Mononuclear cell (primary cell): ENCODE measurements around the gene MAML1. TPM values are rescaled to one million over a fixed set of nuclear protein-coding genes. Genes with fewer than 3 reads are reported as not detected.

Experiments used
- H3K27me3 ChIP-seq: 2 replicates; pipeline ENCODE4 v1.6.0; 2011; ENCODE audit warnings: low read length, control low read depth; ENCODE audit not compliant: insufficient read depth
- H3K4me1 ChIP-seq: 2 replicates; pipeline ENCODE4 v1.5.1; 2011; ENCODE audit warnings: mild to moderate bottlenecking, low read length, control low read depth; ENCODE audit not compliant: insufficient read depth
- H3K4me3 ChIP-seq: 2 replicates; pipeline ENCODE4 v1.5.1; 2011; ENCODE audit warnings: mild to moderate bottlenecking, low read length, moderate library complexity
- H3K9me3 ChIP-seq: 2 replicates; pipeline ENCODE4 v1.5.1; 2011; ENCODE audit warnings: low read depth, mild to moderate bottlenecking, control low read depth, low read length
- total RNA-seq: library from RNA; depleted of rRNA; stranded (reverse); fragments of >200 nt; gene quantifications from one replicate; pipeline ENCODE4 v1.2.3, GENCODE V29; 2012

MAML1 gene
- total RNA-seq, 1 donor, result 14.0 TPM

DNA sequence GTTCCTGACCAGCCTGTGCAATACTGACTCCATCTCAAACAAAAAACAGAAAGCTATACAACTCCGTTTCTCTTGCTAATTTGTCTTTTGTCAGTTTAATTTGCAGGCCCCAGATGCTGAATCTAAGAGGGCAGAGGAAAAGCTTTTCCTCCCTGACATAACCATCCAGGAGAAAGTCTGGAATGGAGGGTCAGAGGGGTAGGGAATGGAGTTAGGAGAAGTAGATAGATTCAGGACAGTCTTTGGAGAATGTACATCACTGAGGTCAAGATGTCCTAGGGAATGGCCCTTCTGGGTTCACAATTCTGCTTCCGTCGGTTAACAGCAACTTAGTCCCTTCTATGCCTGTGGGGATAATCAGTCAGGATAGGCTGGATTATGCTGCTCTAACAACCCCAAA is 81.5 kb downstream of the MAML1 start:
- no peaks in the 10 kb centered on the region for H3K27me3 ChIP-seq
- H3K4me3 ChIP-seq, result no peak overlapping the region
- H3K9me3 ChIP-seq, result no peaks in the 10 kb centered on the region
- H3K4me1 ChIP-seq, result peaks cover 25% of the 10 kb centered on the region

DNA sequence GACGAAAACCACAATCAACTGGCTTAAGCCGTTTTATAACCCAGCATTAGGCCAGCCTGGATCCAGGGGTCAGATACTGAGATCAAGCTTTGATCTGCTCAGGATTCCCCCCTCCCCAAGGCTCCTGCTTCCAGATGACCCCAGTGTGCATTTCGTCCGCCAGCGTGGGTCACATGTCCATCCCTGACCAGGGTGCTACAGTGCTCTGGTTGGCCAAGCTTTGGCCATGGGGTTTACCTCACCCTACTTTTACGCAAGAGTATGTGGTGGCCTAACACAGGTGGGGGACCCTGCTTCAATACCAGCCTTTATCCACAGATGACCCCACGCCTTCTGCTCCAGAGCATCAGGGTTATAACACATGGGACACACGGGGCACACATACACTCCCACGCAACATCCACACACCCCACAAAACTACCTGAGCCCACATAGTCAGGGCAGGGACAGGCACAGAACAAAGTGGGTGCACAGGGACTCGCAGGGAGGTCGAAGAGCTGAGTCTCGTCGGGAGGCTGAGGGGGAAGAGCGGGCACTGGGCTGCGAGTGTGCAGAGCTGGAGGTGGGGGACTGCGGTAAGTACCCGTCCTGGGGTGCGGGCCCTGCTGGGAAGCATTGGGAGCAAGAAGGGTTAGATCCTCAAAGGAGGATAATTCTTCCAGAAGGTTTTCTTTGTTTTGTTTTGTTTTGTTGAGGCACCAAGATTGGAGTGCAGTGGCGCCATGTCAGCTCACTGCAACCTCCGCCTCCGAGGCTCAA is 83.0 kb downstream of the MAML1 start:
- H3K4me1 ChIP-seq, result peaks cover 40% of the 10 kb centered on the region
- H3K9me3 ChIP-seq, result no peaks in the 10 kb centered on the region
- no peak overlapping the region for H3K4me3 ChIP-seq
- no peaks in the 10 kb centered on the region for H3K27me3 ChIP-seq

DNA sequence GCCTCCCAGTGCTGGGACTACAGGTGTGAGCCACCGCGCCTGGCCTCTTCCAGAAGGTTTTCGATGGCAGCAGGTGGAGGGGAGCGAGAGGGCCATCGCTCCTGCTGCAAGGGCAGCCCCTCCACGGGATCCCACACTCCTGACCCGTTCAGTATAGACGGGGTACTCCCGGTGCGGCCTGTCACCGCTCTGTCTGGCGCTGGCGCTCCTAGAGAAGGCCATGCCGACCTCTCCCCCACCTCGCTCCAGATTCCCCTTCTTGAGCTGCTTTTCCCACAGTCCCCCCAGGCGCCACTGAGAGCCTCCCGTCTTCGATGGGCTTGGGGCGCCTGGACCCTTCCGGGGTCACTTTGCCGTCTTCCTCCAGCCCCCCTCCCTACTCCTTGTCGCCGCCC is 83.8 kb downstream of the MAML1 start:
- no peaks in the 10 kb centered on the region for H3K9me3 ChIP-seq
- no peak overlapping the region for H3K4me3 ChIP-seq
- no peaks in the 10 kb centered on the region for H3K27me3 ChIP-seq
- peaks cover 40% of the 10 kb centered on the region for H3K4me1 ChIP-seq

DNA sequence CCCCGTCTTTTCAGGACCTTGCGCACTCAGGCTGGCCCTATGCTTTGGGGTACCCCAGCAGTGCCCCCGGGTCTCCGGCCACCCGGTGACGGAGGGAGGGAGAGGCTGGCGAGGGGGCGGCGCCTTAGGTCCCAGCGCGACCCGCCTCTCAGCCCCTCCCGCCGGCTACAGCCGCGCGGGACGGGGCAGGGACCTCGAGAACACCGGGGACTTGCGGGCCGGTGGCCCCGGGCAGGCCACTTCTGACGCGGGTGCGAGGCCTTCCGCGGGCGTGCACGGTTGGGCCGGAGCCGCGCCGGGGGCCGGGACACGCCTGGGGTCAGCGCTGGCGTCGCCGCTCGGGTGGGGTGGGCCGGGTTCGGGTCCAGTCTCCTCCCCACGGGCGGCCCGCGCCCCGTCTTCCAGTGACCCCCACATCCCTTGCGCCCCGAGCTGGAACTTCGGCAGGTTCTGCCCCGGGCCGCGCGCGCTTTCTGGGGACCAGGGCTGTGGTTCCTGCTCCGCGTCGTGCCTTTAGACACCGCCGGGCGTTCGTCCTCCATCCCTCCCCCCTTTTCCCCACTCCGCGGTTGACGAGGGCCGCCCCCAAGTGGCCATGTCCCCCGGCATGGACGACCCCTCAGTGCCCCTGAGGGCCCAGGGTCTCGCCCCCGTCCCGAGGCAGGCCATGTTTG is 84.3 kb downstream of the MAML1 start:
- no peaks in the 10 kb centered on the region for H3K27me3 ChIP-seq
- H3K9me3 ChIP-seq, result no peaks in the 10 kb centered on the region
- peak overlapping the region; percentile 13 for H3K4me3 ChIP-seq
- peaks cover 44% of the 10 kb centered on the region for H3K4me1 ChIP-seq

DNA sequence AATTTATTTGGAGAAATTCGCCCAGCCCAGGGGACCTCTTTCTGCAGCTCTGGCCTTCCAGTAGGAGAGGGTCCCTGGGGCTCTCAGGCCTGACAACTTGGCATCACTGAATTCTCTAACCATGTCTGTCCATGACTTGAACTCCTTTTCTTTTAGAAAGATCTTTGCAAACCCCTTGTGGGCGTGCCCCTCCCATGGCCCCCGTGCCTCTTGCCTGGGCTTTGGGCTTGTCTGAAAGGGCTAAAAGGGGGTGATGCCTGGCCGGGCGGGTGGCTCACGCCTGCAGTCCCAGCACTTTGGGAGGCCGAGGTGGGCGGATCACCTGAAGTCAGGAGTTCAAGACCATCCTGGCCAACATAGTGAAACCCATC is 84.8 kb downstream of the MAML1 start:
- Histone ChIP-seq H3K27me3 (no peaks in the 10 kb centered on the region), H3K4me3 (no peak overlapping the region), H3K4me1 (peaks cover 49% of the 10 kb centered on the region), H3K9me3 (no peaks in the 10 kb centered on the region)

DNA sequence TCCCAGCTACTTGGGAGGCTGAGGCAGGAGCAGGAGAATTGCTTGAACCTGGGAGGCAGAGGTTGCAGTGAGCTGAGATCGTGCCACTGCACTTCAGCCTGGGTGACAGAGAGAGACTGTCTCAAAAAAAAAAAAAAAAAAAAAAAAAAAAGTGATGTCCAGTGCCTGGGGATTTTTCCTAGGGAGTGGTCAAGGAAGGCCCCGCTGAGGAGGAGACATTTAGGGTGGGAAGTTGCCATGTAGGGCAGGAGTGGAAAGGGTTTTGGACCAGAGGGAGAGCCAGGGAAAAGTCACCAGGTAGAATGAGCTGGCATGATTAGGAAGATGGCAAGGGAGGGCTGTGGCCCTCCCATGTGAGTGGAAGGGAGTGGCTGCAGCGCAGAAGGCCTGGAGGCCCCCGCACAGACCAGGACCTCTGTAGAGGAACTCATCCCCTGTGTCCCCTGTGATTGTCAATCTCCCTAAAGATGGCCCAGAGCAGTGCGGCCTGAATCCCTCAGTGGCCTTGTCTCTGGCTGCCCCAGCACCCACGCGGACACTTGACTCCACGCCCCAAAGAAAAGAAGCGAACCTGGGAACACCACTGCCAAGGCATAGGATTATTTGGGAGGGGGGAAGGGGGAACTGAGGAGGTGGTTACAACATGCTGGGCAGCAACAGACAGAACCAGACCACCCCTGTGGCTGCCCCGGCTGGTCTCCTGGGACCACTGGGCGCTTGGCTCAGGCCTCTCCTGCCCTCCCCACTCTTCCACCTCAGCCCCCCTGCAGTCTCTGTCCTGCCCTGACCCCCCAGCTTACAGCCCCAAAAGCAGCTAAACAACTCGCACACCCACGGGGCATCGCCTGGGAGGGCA is 85.5 kb downstream of the MAML1 start:
- Histone ChIP-seq H3K4me1 (peaks cover 56% of the 10 kb centered on the region), H3K9me3 (no peaks in the 10 kb centered on the region), H3K27me3 (no peaks in the 10 kb centered on the region), H3K4me3 (peak overlapping the region; percentile 12)

DNA sequence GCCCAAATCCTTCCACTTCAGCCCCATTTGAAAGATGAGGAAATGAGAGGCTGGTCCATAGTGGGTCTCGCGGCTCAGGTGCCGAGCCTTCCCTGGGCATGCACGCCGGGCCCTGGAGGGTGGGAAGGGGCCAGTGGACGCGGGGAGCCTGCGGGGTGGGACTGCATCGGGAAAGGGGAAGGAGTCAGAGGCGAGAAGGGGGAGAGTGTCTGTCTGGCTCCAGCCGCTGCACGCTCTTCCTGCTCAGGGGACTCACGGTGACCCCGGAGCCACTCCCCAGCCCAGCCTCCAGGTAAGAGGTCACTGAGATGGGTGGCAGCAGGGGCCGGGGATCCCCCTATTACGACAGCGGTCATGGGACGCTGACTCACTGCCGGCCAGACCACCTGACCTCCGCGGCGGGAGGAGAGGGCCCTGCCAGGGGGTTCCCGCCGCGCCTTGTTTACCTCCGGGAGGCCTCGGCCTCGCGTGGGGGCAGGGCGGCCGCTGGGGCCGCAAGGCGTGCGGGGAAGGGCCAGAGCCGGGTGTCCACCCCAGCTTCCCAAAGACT is 86.2 kb downstream of the MAML1 start:
- H3K9me3 ChIP-seq, result no peaks in the 10 kb centered on the region
- peaks cover 57% of the 10 kb centered on the region for H3K4me1 ChIP-seq
- peak overlapping the region; percentile 12 for H3K4me3 ChIP-seq
- H3K27me3 ChIP-seq, result no peaks in the 10 kb centered on the region

DNA sequence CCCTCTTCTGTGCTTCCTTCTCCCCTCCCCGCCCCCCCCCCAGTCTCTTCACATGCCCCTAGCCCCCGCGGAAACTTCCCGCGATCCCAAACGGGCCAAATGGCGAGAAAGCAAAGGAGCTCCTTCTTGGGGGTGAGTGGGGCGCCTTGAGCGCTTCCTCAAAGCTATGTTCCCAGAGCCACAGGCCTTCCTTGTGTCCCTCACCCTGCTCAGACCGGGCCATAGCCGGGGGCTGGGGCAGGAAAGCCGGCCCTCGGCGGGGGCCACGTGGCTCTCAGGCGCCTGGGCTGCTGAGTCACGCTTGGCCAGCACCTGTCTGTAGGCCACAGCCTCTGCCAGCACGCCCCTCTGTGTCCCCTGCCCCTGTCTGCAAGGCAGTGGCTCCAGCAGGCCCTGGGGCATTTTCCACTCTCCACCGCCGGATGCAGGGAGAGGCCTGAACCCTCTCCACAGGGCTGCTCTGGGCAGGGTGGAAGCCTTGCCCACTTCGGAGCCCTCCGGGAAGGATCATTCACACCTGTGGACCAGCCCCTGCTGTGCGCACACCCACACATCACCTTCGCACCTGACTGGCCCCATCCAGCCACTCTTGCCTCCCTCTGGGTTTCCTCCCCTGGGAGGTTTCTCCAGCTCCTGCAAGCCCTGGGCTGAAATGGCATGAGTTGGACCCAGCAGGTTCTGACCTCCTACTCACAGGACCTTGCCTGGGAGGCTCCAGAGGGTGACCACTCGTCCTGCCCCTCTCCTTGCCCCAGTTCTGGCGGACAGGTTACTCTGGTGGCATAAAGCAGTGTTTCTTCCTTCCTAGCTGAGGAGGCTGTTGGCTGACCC is 86.9 kb downstream of the MAML1 start:
- no peaks in the 10 kb centered on the region for H3K9me3 ChIP-seq
- H3K27me3 ChIP-seq, result no peaks in the 10 kb centered on the region
- peak overlapping the region; percentile 12 for H3K4me3 ChIP-seq
- H3K4me1 ChIP-seq, result peaks cover 57% of the 10 kb centered on the region

DNA sequence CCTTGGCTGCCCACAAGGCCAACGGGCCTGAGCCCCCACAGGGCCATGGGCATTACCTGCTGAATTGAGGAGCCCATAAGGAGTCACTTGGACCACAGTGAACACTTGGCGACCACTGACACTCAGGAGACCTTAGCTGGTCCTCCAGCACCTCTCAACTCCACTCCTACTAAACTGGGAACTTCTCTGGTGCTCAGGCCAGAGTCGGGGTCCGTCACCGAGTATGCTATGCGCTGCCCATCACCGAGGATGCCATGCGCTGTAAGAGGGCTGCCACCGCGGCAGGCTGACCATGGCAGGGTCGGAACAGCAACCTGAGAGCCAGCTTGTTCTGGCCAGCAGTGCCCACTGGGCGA is 87.5 kb downstream of the MAML1 start:
- peaks cover 57% of the 10 kb centered on the region for H3K4me1 ChIP-seq
- peak overlapping the region; percentile 96 for H3K4me3 ChIP-seq

DNA sequence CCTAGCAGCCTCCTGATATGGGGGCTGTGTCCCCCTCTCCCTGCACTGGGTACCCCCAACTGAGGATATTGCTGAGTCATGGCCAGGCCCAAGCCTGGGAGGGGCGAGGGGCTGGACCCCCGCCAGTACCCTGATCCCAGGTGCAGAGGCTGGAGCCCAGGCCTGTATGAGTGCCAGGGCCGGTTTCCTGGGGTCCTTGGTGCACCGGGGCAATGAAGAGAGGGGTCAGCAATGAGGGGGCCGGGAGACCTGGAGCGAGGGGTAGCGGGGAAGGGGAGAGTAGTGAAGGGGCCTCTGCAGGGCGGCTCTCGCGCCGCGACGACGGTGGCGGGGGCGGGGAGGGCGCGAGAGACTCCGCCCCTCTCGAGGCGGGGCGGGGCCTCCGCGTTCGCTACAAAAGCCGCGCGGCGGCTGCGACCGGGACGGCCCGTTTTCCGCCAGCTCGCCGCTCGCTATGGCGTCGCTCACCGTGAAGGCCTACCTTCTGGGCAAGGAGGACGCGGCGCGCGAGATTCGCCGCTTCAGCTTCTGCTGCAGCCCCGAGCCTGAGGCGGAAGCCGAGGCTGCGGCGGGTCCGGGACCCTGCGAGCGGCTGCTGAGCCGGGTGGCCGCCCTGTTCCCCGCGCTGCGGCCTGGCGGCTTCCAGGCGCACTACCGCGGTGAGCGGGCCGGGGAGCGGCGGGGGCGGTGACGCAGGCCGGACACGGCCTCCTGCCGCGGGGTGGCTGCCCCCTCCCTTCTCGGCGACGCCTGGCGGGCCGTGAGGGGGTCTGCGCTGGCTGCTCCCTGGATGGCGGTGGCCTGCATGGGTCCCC is 88.1 kb downstream of the MAML1 start, which contains the start of gene SQSTM1:
Gene SQSTM1 (plus strand): TSS at position 423 of the 815 bp plus-strand sequence. CDS start 32 bp downstream, at position 455.
- no peaks in the 10 kb centered on the region for H3K27me3 ChIP-seq
- H3K4me3 ChIP-seq, result peak within 1 kb of the TSS; percentile 96
- peaks cover 57% of the 10 kb centered on the region for H3K4me1 ChIP-seq
- no peaks in the 10 kb centered on the region for H3K9me3 ChIP-seq

More for the DNA sequence above, 87.5 kb downstream of the MAML1 start:
- no peaks in the 10 kb centered on the region for H3K27me3 ChIP-seq
- H3K9me3 ChIP-seq, result no peaks in the 10 kb centered on the region

DNA sequence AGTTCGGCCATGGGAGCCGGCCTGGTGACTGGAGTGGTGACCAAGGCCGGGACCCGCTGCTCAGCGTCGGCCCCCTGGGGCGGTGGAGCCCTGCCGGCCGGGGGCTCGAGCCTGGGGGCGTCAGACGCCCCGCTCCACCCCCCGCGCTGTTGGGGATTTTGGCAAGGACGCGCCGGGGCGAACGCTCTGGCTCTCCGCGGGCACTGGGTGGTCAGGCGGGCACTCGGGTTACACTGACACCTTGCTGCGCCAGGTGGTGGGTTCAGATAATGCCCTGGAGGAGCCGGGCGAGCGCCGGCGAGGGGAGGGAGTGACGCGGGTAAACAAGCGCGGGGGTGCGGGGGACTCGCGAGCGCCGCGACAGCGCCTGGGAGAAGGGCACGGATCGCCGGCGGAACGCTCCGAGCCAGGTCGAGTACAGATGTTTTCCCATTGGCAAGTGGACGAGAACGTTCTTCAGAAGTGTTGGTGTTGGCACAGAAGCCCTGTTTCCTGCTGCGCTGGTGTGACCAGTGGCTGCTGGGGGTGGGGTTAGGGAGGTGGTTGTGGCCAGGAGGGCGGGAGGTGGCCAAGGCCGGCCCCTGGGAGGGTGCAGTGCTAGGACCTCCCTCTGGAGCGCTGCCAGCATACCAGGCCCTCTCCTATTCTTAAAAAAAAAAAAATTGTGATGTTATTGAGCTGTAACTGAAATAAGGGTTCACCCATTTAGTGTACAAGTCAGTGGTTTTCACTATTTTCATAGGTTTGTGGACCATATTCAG is 88.9 kb downstream of the MAML1 start:
- no peaks in the 10 kb centered on the region for H3K9me3 ChIP-seq
- H3K4me3 ChIP-seq, result peak overlapping the region; percentile 96
- H3K4me1 ChIP-seq, result peaks cover 55% of the 10 kb centered on the region
- H3K27me3 ChIP-seq, result no peaks in the 10 kb centered on the region

DNA sequence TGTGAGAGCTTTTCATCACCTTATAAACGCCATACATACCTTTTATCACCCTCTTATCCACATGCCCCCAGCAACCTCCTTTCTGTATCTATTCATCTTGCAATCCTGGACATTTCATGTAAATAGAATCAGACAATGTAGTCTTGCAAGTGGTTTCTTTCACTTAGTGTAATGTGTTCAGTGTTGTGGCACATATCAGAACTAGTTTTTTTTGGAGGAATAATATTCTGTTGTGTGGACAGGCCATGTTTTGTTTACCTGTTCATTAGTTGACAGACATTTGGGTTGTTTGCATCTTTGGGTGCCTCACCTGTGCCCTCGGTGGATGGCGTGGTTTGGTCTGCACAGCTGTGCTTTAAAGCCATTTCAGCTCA is 89.4 kb downstream of the MAML1 start:
- H3K4me1 ChIP-seq, result peaks cover 54% of the 10 kb centered on the region
- peak overlapping the region; percentile 96 for H3K4me3 ChIP-seq
- H3K27me3 ChIP-seq, result no peaks in the 10 kb centered on the region
- H3K9me3 ChIP-seq, result no peaks in the 10 kb centered on the region

DNA sequence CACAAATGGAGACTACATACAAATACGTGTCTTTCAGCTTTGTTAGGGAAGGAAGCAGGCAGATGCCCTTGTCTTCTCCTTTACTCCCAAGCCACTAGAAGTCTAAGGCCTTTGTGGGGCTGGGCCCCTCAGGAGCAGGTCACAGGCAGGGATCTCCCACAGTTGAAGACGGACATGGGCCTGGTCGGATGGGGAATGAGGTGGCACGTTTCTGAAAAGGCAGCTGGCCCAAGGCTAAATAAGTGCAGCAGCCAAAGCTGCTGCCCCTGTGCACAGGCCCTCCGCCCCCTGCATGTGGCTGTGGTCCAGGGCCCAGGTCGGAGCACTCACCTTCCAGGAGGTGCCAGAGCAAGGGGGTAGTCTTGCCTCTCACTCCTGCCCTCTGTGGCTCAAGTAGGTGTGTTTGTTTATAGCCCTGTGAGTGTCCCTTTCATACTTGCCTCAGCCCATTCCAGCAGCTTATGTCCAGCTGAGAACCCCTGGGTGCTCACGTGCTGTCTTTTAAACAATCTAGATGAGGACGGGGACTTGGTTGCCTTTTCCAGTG is 89.9 kb downstream of the MAML1 start:
- peaks cover 51% of the 10 kb centered on the region for H3K4me1 ChIP-seq
- H3K27me3 ChIP-seq, result no peaks in the 10 kb centered on the region
- H3K9me3 ChIP-seq, result no peaks in the 10 kb centered on the region
- no peak overlapping the region for H3K4me3 ChIP-seq
